SK-N-SH (cell line): Measurements from ENCODE around the gene PRAMEF2.
"Not testable (repeated sequence)": the region's sequence is repeated elsewhere in the genome, so short reads cannot be mapped to it uniquely, and the experiment has no call there.

Experiments
- CTCF ChIP-seq: fragments of 200-600 bp; sonication (generic); IDR thresholded peaks from 2 replicates; pipeline ENCODE4 v1.6.1; 2017; ENCODE audit warnings: antibody characterized with exemption, mild to moderate bottlenecking, moderate library complexity
- TEAD4 ChIP-seq: IDR thresholded peaks from 2 replicates; pipeline ENCODE4 v1.4.0; 2012; ENCODE audit warnings: mild to moderate bottlenecking, borderline replicate concordance; ENCODE audit not compliant: insufficient read depth

DNA sequence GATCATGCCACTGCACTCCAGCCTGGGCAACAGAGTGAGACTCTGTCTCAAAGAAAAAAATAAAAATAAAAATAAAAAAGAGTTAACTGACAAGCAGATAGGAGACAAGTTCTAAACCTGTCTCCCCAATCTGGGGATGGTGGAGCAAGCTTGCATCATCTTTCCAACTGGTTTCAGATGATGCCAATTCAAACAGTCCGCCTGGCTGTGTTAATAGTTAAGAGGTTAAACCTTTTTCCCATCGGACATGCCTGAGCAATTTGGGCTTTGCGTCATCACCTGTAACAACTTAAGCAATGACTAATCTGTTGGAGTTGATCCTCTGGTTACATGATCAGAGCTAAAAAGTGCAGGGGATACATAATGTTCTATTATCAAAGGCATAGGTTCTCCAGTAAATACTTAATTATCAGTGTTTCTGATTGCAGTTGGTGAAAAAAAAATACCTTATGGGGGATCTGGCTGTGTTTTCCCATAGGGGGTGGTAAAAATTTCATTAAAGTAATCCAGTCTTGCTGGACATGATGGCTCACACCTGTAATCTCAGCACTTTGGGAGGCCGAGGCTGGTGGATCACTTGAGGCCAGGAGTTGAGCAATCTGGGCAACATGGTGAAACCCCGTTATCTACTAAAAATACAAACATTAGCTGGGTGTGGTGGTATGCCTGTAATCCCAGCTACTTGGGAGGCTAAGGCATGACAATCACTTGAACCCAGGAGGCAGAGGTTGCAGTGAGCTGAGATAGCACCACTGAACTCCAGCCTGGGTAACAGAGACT, 47.1 kb downstream of the PRAMEF2 start:
- not testable (repeated sequence) for TF ChIP-seq CTCF, TEAD4
